K562 (cell line): ENCODE measurements around the gene CAPN13. TPM values are rescaled to one million over a fixed set of nuclear protein-coding genes. Genes with fewer than 3 reads are reported as not detected.

Source experiments
- ATAC-seq: fragments of 200-7000 bp; cut with Tn5 transposase; 3 replicates; pipeline ENCODE4 v1.9.1; 2020; ENCODE audit warnings: moderate library complexity
- BruUV-seq: library from RNA; stranded (reverse); fragments of 400-500 nt; replicated peaks from 2 replicates; lab custom pipeline; 2021; lab: Mats Ljungman, UMichigan
- CTCF ChIA-PET: fragments of 300-600 bp; formaldehyde crosslinking; extraction: SDS; loops from one replicate; lab custom pipeline; 2021; ENCODE audit warnings: low intra/inter-chr PET ratio; lab: Yijun Ruan, JAX
- POLR2A ChIA-PET: fragments of 300-600, 350-650 bp; sonication (Branson Sonifier 250); formaldehyde crosslinking; extraction: SDS; loops from one replicate; lab custom pipeline; 2021; ENCODE audit warnings: antibody characterized with exemption, inconsistent platforms; lab: Yijun Ruan, JAX
- DNase-seq, 4 experiments: peaks; one replicate each; pipeline versions ENCODE4 v3.0.0 to v3.0.0-alpha.2; 2011 to 2018; ENCODE audit warnings: low spot score in 3 of 4, mixed read lengths in 3 of 4; ENCODE audit errors: extremely low read depth in 1 of 4
- FAIRE-seq: peaks from 2 replicates; lab custom pipeline; 2011; peaks lifted over from hg19 to GRCh38; lab: Jason Lieb, UNC
- H2AFZ ChIP-seq: 2 replicates; pipeline ENCODE4 v1.6.0; 2011; ENCODE audit warnings: low read depth, low read length, control low read depth, inconsistent platforms
- H3K27ac ChIP-seq: fragments of 200-600 bp; 3 replicates; pipeline ENCODE4 v1.8.0; 2011; ENCODE audit warnings: low read depth, mild to moderate bottlenecking, control low read depth, inconsistent platforms, low read length, moderate library complexity, mixed read lengths; ENCODE audit errors: extremely low read depth
- H3K27me3 ChIP-seq, 2 experiments: fragments of 300-600 bp in 1 of 2; 2 replicates in 1 of 2; 3 replicates in 1 of 2; pipeline versions ENCODE4 v1.6.0 to v1.8.0; 2011; ENCODE audit warnings: inconsistent platforms in 2 of 2, low read length in 2 of 2, mild to moderate bottlenecking in 1 of 2, mixed read lengths in 1 of 2, moderate library complexity in 1 of 2; ENCODE audit not compliant: control insufficient read depth in 2 of 2, insufficient read depth in 2 of 2
- H3K36me3 ChIP-seq: fragments of 300-600 bp; 3 replicates; pipeline ENCODE4 v1.8.0; 2011; ENCODE audit warnings: mild to moderate bottlenecking, low read length, inconsistent platforms; ENCODE audit not compliant: control insufficient read depth, insufficient read depth
- H3K4me1 ChIP-seq, 2 experiments: fragments of 200-600 bp in 1 of 2; replicated peaks in 1 of 2; 2 replicates in 1 of 2; 3 replicates in 1 of 2; pipeline versions ENCODE4 v1.5.1 to v1.8.0; 2011; ENCODE audit warnings: inconsistent platforms in 2 of 2, low read length in 2 of 2, mild to moderate bottlenecking in 1 of 2, mixed read lengths in 1 of 2, moderate library complexity in 1 of 2; ENCODE audit not compliant: control insufficient read depth in 2 of 2, insufficient read depth in 2 of 2
- H3K4me2 ChIP-seq: 2 replicates; pipeline ENCODE4 v1.6.1; 2011; ENCODE audit warnings: low read length, control low read depth, inconsistent platforms, mixed read lengths; ENCODE audit not compliant: insufficient read depth
- H3K4me3 ChIP-seq: fragments of 200-600 bp; sonication (generic), shearing (Covaris generic); 2 replicates; pipeline ENCODE4 v1.5.1; 2016; ENCODE audit warnings: control low read depth, inconsistent platforms
- H3K79me2 ChIP-seq: fragments of 200-600 bp; 3 replicates; pipeline ENCODE4 v1.8.0; 2011; ENCODE audit warnings: low read length, inconsistent platforms; ENCODE audit not compliant: control insufficient read depth, insufficient read depth
- H3K9ac ChIP-seq, 2 experiments: 2 replicates each; pipeline versions ENCODE4 v1.6.0 to v1.6.1; 2011; ENCODE audit warnings: low read depth in 2 of 2, low read length in 2 of 2, control low read depth in 1 of 2, inconsistent platforms in 1 of 2, mild to moderate bottlenecking in 1 of 2, mixed read lengths in 1 of 2; ENCODE audit not compliant: insufficient read depth in 1 of 2
- H3K9me1 ChIP-seq: one replicate; pipeline ENCODE4 v1.6.0; 2011; ENCODE audit warnings: inconsistent platforms, mild to moderate bottlenecking, low read length, moderate library complexity; ENCODE audit not compliant: control insufficient read depth, insufficient read depth
- H3K9me3 ChIP-seq: replicated peaks from 2 replicates; pipeline ENCODE4 v1.5.1; 2011; ENCODE audit warnings: low read depth, low read length, inconsistent platforms; ENCODE audit not compliant: control insufficient read depth, insufficient read depth
- H4K20me1 ChIP-seq: replicated peaks from 2 replicates; pipeline ENCODE4 v1.6.1; 2011; ENCODE audit warnings: low read length, inconsistent platforms, mixed read lengths; ENCODE audit not compliant: control insufficient read depth, insufficient read depth
- EWSR1 ChIP-seq: fragments of 450-650 bp; IDR thresholded peaks from 2 replicates; pipeline ENCODE4 v1.6.1; 2018; ENCODE audit warnings: borderline replicate concordance, mild to moderate bottlenecking, low read depth, moderate library complexity; ENCODE audit not compliant: partially characterized antibody
- FOS ChIP-seq: IDR thresholded peaks from 3 replicates; pipeline ENCODE4 v1.6.1; 2011; ENCODE audit not compliant: insufficient read length; ENCODE audit errors: extremely low read depth
- HMG20A ChIP-seq: fragments of 450-650 bp; formaldehyde crosslinking; conservative IDR thresholded peaks from 2 replicates; pipeline ENCODE4 v1.4.0; 2020; ENCODE audit warnings: mild to moderate bottlenecking, mixed read lengths
- HOXB6 ChIP-seq: fragments of 250-450 bp; sonication (Bioruptor Pico); IDR thresholded peaks from 2 replicates; pipeline ENCODE4 v1.5.1; 2022; ENCODE audit warnings: mild to moderate bottlenecking, borderline replicate concordance
- MTA2 ChIP-seq: fragments of 450-650 bp; IDR thresholded peaks from 2 replicates; pipeline ENCODE4 v1.6.1; 2016; ENCODE audit warnings: low read depth
- MXI1 ChIP-seq: IDR thresholded peaks from 2 replicates; pipeline ENCODE4 v1.6.1; 2011; ENCODE audit warnings: low read depth, mild to moderate bottlenecking, improper control_type of control experiment, low read length
- NFIX ChIP-seq: fragments of 250-450 bp; sonication (Bioruptor Pico); IDR thresholded peaks from 2 replicates; pipeline ENCODE4 v1.4.0; 2020; ENCODE audit warnings: low read depth, mild to moderate bottlenecking, moderate library complexity
- PHF20 ChIP-seq: fragments of 450-650 bp; IDR thresholded peaks from 2 replicates; pipeline ENCODE4 v1.6.1; 2018; ENCODE audit not compliant: partially characterized antibody
- PHF21A ChIP-seq: fragments of 450-650 bp; IDR thresholded peaks from 2 replicates; pipeline ENCODE4 v1.6.1; 2017; ENCODE audit warnings: low read depth, borderline replicate concordance
- SMARCC2 ChIP-seq: fragments of 450-650 bp; IDR thresholded peaks from 2 replicates; pipeline ENCODE4 v1.6.1; 2017; ENCODE audit warnings: antibody characterized with exemption, moderate library complexity, mild to moderate bottlenecking, low read depth
- U2AF1 ChIP-seq: fragments of 200-400 bp; formaldehyde crosslinking; optimal IDR thresholded peaks from 2 replicates; pipeline ENCODE3; 2017; ENCODE audit warnings: mild to moderate bottlenecking, low read depth, low read length, moderate library complexity
- ZNF408 ChIP-seq: fragments of 250-450 bp; sonication (Bioruptor Pico); IDR thresholded peaks from 2 replicates; pipeline ENCODE4 v1.4.0; 2020; ENCODE audit warnings: low read depth, mild to moderate bottlenecking, moderate library complexity
- WGBS: fragments of 100-300 bp; shearing (Covaris generic); methylation state at CpG from one replicate; pipeline ENCODE4 v1.1.6; 2016; ENCODE audit warnings: low coverage, mixed read lengths; ENCODE audit not compliant: insufficient coverage; ENCODE audit errors: missing lambda C conversion rate; 5-methylcytosine and 5-hydroxymethylcytosine counted together
- in situ Hi-C: fragments of 300-500 bp; cut with MboI; formaldehyde crosslinking; loops from 4 replicates; pipeline ENCODE4 v1.15.0; 2018; ENCODE audit warnings: inconsistent platforms, mixed read lengths
- intact Hi-C: fragments of 100-400 bp; cut with micrococcal nuclease; formaldehyde crosslinking; loops from 2 replicates; pipeline ENCODE4 v1.14.2; 2022
- polyA plus RNA-seq, 8 experiments: library from polyadenylated mRNA; depleted of rRNA in 4 of 8; stranded (reverse) in 5 of 8; unstranded in 3 of 8; fragments of >200 nt; fragmentation: Nextera tagmentation in 2 of 8; fragmentation: Illumina TruSeq in 1 of 8; extraction: Ambion mirVana in 2 of 8; extraction: Trizol in 1 of 8; gene quantifications; 2 replicates each; pipeline versions ENCODE4 v1.2.1 to v1.2.3, GENCODE V29; 2011 to 2014; ENCODE audit warnings: inconsistent platforms in 1 of 8, missing spikeins in 1 of 8
- total RNA-seq, 7 experiments: library from RNA; depleted of rRNA in 6 of 7; stranded (reverse); fragments of >200 nt in 6 of 7; fragmentation: Illumina TruSeq in 2 of 7; extraction: Trizol in 2 of 7; gene quantifications; 2 replicates each; pipeline versions ENCODE4 v1.2.1 to v1.2.3, GENCODE V29; 2011 to 2021; ENCODE audit warnings: low replicate concordance in 1 of 7
- TF ChIP-seq, protein P1 (sequence below): fragments of 250-450 bp; sonication (Bioruptor Pico); IDR thresholded peaks from 2 replicates; pipeline ENCODE4 v1.4.0; 2020
- TF ChIP-seq, protein P2 (sequence below): fragments of 250-450 bp; sonication (Bioruptor Pico); IDR thresholded peaks from 2 replicates; pipeline ENCODE4 v1.4.0; 2020; ENCODE audit warnings: mild to moderate bottlenecking
- TF ChIP-seq, protein P3 (sequence below): fragments of 450-650 bp; formaldehyde crosslinking; IDR thresholded peaks from 2 replicates; pipeline ENCODE4 v1.4.0; 2020; ENCODE audit warnings: mild to moderate bottlenecking, moderate library complexity
- TF ChIP-seq, protein P4 (sequence below): fragments of 450-650 bp; IDR thresholded peaks from 2 replicates; pipeline ENCODE4 v1.7.0; 2016; ENCODE audit warnings: borderline replicate concordance

Gene CAPN13
- total and polyA plus RNA-seq, 9 of the 15 experiments (the other 6 are each of a cell fraction or from before 2014, with no cell fraction given): not detected

DNA sequence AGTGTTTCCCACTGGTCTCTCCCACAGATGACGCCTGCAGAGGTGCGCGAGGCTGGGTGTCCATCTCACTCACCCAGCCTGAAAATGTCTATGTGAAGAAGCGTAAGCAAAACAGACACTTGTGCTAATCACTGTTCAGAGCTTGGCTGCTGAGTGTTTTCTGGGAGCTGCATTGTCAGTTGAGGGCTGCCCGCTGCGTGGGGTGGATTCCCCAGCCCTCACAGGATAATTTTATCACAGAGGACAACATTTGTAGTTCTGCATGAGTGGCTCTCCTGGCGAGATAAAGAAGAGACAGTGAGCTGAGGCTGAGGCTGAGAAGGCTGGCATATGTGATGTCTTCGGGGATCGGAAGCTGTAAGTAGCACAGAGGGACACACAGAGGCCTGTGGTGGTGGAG is 16.2 kb upstream of the CAPN13 start:
- intact Hi-C loops (no loop called here), in situ Hi-C loops (no loop called here)
- TF ChIP-seq NFIX: no peak
- TF ChIP-seq, protein P1, sequence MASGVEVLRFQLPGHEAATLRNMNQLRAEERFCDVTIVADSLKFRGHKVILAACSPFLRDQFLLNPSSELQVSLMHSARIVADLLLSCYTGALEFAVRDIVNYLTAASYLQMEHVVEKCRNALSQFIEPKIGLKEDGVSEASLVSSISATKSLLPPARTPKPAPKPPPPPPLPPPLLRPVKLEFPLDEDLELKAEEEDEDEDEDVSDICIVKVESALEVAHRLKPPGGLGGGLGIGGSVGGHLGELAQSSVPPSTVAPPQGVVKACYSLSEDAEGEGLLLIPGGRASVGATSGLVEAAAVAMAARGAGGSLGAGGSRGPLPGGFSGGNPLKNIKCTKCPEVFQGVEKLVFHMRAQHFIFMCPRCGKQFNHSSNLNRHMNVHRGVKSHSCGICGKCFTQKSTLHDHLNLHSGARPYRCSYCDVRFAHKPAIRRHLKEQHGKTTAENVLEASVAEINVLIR (CRISPR knock-in tag): no peak
- TF ChIP-seq FOS: no peak
- TF ChIP-seq SMARCC2: no peak
- TF ChIP-seq, protein P2, sequence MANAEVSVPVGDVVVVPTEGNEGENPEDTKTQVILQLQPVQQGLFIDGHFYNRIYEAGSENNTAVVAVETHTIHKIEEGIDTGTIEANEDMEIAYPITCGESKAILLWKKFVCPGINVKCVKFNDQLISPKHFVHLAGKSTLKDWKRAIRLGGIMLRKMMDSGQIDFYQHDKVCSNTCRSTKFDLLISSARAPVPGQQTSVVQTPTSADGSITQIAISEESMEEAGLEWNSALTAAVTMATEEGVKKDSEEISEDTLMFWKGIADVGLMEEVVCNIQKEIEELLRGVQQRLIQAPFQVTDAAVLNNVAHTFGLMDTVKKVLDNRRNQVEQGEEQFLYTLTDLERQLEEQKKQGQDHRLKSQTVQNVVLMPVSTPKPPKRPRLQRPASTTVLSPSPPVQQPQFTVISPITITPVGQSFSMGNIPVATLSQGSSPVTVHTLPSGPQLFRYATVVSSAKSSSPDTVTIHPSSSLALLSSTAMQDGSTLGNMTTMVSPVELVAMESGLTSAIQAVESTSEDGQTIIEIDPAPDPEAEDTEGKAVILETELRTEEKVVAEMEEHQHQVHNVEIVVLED: no peak
- no peak for TF ChIP-seq PHF20
- no peak for TF ChIP-seq ZNF408 (CRISPR knock-in tag)
- no peak for TF ChIP-seq EWSR1
- TF ChIP-seq MTA2: no peak
- TF ChIP-seq, protein P3, sequence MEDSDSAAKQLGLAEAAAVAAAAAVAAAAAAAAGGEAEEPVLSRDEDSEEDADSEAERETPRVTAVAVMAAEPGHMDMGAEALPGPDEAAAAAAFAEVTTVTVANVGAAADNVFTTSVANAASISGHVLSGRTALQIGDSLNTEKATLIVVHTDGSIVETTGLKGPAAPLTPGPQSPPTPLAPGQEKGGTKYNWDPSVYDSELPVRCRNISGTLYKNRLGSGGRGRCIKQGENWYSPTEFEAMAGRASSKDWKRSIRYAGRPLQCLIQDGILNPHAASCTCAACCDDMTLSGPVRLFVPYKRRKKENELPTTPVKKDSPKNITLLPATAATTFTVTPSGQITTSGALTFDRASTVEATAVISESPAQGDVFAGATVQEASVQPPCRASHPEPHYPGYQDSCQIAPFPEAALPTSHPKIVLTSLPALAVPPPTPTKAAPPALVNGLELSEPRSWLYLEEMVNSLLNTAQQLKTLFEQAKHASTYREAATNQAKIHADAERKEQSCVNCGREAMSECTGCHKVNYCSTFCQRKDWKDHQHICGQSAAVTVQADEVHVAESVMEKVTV (CRISPR knock-in tag): no peak
- no peak for TF ChIP-seq HOXB6 (CRISPR knock-in tag)
- TF ChIP-seq, protein P4, sequence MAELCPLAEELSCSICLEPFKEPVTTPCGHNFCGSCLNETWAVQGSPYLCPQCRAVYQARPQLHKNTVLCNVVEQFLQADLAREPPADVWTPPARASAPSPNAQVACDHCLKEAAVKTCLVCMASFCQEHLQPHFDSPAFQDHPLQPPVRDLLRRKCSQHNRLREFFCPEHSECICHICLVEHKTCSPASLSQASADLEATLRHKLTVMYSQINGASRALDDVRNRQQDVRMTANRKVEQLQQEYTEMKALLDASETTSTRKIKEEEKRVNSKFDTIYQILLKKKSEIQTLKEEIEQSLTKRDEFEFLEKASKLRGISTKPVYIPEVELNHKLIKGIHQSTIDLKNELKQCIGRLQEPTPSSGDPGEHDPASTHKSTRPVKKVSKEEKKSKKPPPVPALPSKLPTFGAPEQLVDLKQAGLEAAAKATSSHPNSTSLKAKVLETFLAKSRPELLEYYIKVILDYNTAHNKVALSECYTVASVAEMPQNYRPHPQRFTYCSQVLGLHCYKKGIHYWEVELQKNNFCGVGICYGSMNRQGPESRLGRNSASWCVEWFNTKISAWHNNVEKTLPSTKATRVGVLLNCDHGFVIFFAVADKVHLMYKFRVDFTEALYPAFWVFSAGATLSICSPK: no peak
- TF ChIP-seq MXI1: no peak
- TF ChIP-seq PHF21A: no peak
- TF ChIP-seq U2AF1: no peak
- TF ChIP-seq HMG20A (CRISPR knock-in tag): no peak
- H3K9me3 ChIP-seq: no peaks in the 10 kb centered on the region
- POLR2A ChIA-PET: interaction anchor here (1.0 kb wide), 1 partner anchor 16 kb away, joined by 3 read pairs; the partner anchor contains the start of gene CAPN13
- H3K4me1 ChIP-seq: no peaks in the 10 kb centered on the region
- no peaks in the 10 kb centered on the region for H3K36me3 ChIP-seq
- no peaks in the 10 kb centered on the region for H3K79me2 ChIP-seq
- peaks cover 0 to 5% of the 10 kb centered on the region in 2 experiments; a peak in 1 of 5 replicates for H3K27me3 ChIP-seq
- DNase-seq (no peak), FAIRE-seq (no peak), ATAC-seq (no peak)
- WGBS: 1% methylated on average over 9 of the region's 9 CpGs
- no peaks in the 10 kb centered on the region for H4K20me1 ChIP-seq
- no peak overlapping the region for H2AFZ ChIP-seq
- CTCF ChIA-PET: no interaction called here
- H3K9ac ChIP-seq: no peak overlapping the region
- BruUV-seq: no TSS peak
- no peak overlapping the region for H3K27ac ChIP-seq
- no peaks in the 10 kb centered on the region for H3K9me1 ChIP-seq
- H3K4me2 ChIP-seq: no peak overlapping the region
- no peak overlapping the region for H3K4me3 ChIP-seq
